Left ventricle myocardium inferior (tissue), 1 donor: ENCODE measurements around the gene PAX7. TPM values are rescaled to one million over a fixed set of nuclear protein-coding genes. Genes with fewer than 3 reads are reported as not detected.

ENCODE experiments used
- DNase-seq: peaks from one replicate; pipeline ENCODE4 v3.0.0-alpha.2; 2020
- H3K27ac ChIP-seq: fragments of 200-600 bp; replicated peaks from 2 replicates; pipeline ENCODE4 v1.8.0; 2021
- H3K27me3 ChIP-seq: fragments of 200-600 bp; 2 replicates; pipeline ENCODE4 v1.8.0; 2021; ENCODE audit warnings: low read depth
- H3K36me3 ChIP-seq: fragments of 200-600 bp; 2 replicates; pipeline ENCODE4 v1.8.0; 2021
- H3K4me1 ChIP-seq: fragments of 200-600 bp; 2 replicates; pipeline ENCODE4 v1.8.0; 2021
- H3K4me3 ChIP-seq: fragments of 200-600 bp; 2 replicates; pipeline ENCODE4 v1.8.0; 2021; ENCODE audit warnings: mild to moderate bottlenecking, moderate library complexity
- H3K9me3 ChIP-seq: fragments of 200-600 bp; replicated peaks from 2 replicates; pipeline ENCODE4 v1.8.0; 2021
- intact Hi-C: fragments of 100-400 bp; cut with micrococcal nuclease; formaldehyde crosslinking; loops from one replicate; pipeline ENCODE4 v1.11.0; 2022
- total RNA-seq: library from RNA; stranded (reverse); fragmentation: NEBNext Ultra II Directional; extraction: Animal tissue kit (Norgen Biotek cat#: 25700); gene quantifications from one replicate; pipeline ENCODE4 v1.2.1, GENCODE V29; 2021
- TF ChIP-seq, protein P1 (sequence below): fragments of 200-600 bp; IDR thresholded peaks from 2 replicates; pipeline ENCODE4 v1.8.0; 2021; ENCODE audit warnings: antibody characterized with exemption, mild to moderate bottlenecking, borderline replicate concordance
- donor health status: DM: no; HTN: yes; CAD: no; lungs with severe emphysema.

PAX7 gene
- total RNA-seq, 1 donor from 2014 or later = not detected

DNA sequence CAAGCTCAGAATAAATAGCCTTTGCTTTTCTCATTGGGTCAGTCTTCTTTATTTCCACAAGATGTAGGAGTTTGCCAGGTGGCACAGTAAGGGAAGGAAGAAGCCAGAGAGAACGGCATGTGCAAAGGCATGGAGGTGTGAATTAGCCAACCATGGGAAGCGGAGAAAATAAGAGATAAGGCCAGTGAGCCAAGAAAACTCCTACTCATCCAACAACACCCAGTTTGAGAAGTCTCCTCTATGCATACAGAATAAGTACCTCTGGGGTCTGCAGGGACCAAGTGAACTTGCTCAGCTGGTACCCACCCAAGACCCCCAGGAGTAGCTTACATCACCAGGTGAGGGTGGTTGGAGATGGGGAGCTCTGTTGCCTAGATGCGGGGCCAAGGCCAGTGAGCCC is 162.1 kb downstream of the PAX7 start:
- TF ChIP-seq, protein P1, sequence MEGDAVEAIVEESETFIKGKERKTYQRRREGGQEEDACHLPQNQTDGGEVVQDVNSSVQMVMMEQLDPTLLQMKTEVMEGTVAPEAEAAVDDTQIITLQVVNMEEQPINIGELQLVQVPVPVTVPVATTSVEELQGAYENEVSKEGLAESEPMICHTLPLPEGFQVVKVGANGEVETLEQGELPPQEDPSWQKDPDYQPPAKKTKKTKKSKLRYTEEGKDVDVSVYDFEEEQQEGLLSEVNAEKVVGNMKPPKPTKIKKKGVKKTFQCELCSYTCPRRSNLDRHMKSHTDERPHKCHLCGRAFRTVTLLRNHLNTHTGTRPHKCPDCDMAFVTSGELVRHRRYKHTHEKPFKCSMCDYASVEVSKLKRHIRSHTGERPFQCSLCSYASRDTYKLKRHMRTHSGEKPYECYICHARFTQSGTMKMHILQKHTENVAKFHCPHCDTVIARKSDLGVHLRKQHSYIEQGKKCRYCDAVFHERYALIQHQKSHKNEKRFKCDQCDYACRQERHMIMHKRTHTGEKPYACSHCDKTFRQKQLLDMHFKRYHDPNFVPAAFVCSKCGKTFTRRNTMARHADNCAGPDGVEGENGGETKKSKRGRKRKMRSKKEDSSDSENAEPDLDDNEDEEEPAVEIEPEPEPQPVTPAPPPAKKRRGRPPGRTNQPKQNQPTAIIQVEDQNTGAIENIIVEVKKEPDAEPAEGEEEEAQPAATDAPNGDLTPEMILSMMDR = no peak
- no peaks in the 10 kb centered on the region for H3K4me1 ChIP-seq
- H3K36me3 ChIP-seq = no peaks in the 10 kb centered on the region
- no peak for DNase-seq
- H3K27ac ChIP-seq = no peak overlapping the region
- intact Hi-C loops = no loop called here
- peaks cover 13% of the 10 kb centered on the region for H3K9me3 ChIP-seq
- peaks cover 76% of the 10 kb centered on the region for H3K27me3 ChIP-seq
- H3K4me3 ChIP-seq = no peak overlapping the region

DNA sequence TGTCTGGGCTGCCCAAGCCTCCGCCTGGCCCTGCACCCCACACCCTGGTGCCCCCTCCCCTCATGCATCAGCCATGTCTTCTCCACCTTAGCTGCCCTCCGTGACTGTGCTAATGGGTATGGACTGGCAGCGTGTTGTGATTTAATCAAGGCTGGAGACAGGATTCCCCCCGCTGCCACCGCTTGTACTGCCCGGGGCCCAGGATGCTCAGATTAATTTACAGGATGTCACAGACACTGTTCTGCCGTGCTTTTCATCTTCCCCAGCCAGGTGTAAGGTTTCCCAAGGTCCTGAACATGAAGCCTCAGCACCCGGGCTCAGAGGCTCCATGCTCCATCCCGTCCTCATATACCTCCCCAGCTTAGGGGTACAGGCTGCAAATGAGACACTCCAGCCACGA is 162.5 kb downstream of the PAX7 start:
- H3K36me3 ChIP-seq = no peaks in the 10 kb centered on the region
- H3K9me3 ChIP-seq = peaks cover 13% of the 10 kb centered on the region
- intact Hi-C loops = no loop called here
- TF ChIP-seq, protein P1 = no peak
- H3K4me1 ChIP-seq = no peaks in the 10 kb centered on the region
- no peak overlapping the region for H3K4me3 ChIP-seq
- DNase-seq = no peak
- no peak overlapping the region for H3K27ac ChIP-seq
- H3K27me3 ChIP-seq = peaks cover 73% of the 10 kb centered on the region

DNA sequence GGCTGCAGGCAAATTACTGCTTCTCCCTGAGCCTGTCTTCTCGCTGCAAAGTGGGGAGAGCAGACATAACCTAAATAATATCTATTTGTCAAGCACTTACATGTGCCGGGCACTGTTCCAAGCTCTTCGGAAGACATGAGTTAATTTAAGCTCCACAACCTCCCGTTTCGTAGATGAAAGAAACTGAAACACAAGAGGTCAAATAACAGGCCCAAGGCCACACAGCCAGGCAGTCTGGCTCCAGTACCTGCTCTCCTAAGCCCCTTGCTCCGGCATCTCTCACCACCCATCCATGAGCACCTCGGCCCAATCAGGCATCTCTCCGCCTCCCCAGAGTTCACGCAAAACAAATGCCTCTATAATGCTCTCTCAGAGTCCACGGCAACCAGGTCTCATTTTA is 163.4 kb downstream of the PAX7 start:
- Histone ChIP-seq H3K27me3 (peaks cover 78% of the 10 kb centered on the region), H3K4me1 (no peaks in the 10 kb centered on the region)
- intact Hi-C loops = no loop called here

DNA sequence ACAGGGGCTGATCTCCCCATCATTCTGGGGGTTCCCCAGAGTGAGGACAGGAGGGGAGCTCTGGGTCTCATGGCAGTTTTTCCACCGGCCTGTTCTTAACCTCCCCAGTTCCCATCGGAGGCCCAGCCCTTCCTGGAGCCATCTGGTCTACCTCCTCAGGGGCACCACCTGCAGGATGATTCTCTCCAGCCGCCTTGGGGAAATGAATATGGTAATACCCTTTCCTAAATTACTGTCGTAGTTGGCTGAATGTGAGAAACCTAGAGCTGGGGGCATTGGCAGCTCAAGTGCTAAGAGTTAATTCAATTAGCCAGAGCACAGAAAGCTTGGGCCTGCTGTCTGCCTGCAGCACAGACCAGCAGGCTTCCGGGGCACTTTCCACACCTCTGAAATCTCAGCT is 163.9 kb downstream of the PAX7 start:
- TF ChIP-seq, protein P1 = no peak
- intact Hi-C loops = no loop called here
- H3K27me3 ChIP-seq = peaks cover 83% of the 10 kb centered on the region

More for the DNA sequence above, 163.4 kb downstream of the PAX7 start:
- DNase-seq = no peak
- TF ChIP-seq, protein P1 = no peak
- H3K36me3 ChIP-seq = no peaks in the 10 kb centered on the region
- H3K27ac ChIP-seq = no peak overlapping the region
- H3K4me3 ChIP-seq = no peak overlapping the region
- peaks cover 13% of the 10 kb centered on the region for H3K9me3 ChIP-seq

DNA sequence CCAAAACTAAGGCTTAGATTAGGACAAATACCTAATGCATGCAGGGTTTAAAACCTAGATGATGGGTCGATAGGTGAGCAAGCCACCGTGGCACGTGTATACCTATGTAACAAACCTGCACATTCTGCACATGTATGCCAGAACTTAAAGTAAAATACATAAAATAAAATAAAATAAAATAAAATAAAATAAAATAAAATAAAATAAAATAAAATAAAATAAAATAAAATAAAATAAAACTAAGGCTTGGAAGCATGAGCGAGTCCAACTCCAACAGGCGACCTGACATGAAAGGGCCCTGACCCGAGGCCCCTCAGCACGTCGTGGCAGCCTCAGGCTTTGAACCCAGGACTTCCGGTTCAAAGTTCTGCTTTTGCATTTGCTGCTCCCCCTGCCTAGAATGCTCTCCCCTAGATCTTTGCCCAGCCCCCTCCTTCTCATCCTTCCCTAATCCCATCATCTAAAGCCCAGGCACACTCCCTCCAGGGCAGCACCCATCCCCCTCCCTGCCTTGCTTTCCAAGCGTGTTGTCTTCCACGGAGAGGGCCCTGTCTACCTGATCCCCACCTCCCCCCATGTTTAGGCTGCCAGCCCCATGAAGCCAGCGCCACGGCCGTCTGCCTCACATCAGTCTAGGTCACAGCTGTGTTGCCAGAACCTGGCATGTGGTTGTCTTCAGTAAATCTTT is 164.5 kb downstream of the PAX7 start:
- H3K27me3 ChIP-seq = peaks cover 89% of the 10 kb centered on the region
- peaks cover 13% of the 10 kb centered on the region for H3K9me3 ChIP-seq
- DNase-seq = no peak
- H3K4me3 ChIP-seq = no peak overlapping the region
- H3K27ac ChIP-seq = no peak overlapping the region
- H3K36me3 ChIP-seq = no peaks in the 10 kb centered on the region
- TF ChIP-seq, protein P1 = no peak
- H3K4me1 ChIP-seq = no peaks in the 10 kb centered on the region
- intact Hi-C loops = no loop called here

More for the DNA sequence above, 163.9 kb downstream of the PAX7 start:
- no peaks in the 10 kb centered on the region for H3K4me1 ChIP-seq
- no peak overlapping the region for H3K4me3 ChIP-seq
- H3K36me3 ChIP-seq = no peaks in the 10 kb centered on the region
- H3K27ac ChIP-seq = no peak overlapping the region
- DNase-seq = no peak
- peaks cover 13% of the 10 kb centered on the region for H3K9me3 ChIP-seq
